Fibroblast of pulmonary artery (primary cell): ENCODE results near the gene WWOX.
A peak's percentile ranks its signal among the peaks of the same experiment; 100 is the strongest.

Experiments used
- DNase-seq: peaks from one replicate; pipeline ENCODE4 v3.0.0-alpha.2; 2010; ENCODE audit warnings: low read depth
- H3K4me3 ChIP-seq: replicated peaks from 2 replicates; pipeline ENCODE4 v1.5.1; 2011; ENCODE audit warnings: low read depth, mild to moderate bottlenecking, control low read depth, low read length, moderate library complexity
- TF ChIP-seq, protein P1 (sequence below): IDR thresholded peaks from 2 replicates; pipeline ENCODE4 v1.5.1; 2011; ENCODE audit warnings: mild to moderate bottlenecking, control low read depth, low read length, inconsistent platforms; ENCODE audit errors: missing control alignments

WWOX gene

GRCh38 chr16:78501744-78502143 is 402.3 kb downstream of the WWOX start:
- TF ChIP-seq, protein P1, sequence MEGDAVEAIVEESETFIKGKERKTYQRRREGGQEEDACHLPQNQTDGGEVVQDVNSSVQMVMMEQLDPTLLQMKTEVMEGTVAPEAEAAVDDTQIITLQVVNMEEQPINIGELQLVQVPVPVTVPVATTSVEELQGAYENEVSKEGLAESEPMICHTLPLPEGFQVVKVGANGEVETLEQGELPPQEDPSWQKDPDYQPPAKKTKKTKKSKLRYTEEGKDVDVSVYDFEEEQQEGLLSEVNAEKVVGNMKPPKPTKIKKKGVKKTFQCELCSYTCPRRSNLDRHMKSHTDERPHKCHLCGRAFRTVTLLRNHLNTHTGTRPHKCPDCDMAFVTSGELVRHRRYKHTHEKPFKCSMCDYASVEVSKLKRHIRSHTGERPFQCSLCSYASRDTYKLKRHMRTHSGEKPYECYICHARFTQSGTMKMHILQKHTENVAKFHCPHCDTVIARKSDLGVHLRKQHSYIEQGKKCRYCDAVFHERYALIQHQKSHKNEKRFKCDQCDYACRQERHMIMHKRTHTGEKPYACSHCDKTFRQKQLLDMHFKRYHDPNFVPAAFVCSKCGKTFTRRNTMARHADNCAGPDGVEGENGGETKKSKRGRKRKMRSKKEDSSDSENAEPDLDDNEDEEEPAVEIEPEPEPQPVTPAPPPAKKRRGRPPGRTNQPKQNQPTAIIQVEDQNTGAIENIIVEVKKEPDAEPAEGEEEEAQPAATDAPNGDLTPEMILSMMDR, result no peak
- no peak overlapping the region for H3K4me3 ChIP-seq
- DNase-seq, result no peak

DNA sequence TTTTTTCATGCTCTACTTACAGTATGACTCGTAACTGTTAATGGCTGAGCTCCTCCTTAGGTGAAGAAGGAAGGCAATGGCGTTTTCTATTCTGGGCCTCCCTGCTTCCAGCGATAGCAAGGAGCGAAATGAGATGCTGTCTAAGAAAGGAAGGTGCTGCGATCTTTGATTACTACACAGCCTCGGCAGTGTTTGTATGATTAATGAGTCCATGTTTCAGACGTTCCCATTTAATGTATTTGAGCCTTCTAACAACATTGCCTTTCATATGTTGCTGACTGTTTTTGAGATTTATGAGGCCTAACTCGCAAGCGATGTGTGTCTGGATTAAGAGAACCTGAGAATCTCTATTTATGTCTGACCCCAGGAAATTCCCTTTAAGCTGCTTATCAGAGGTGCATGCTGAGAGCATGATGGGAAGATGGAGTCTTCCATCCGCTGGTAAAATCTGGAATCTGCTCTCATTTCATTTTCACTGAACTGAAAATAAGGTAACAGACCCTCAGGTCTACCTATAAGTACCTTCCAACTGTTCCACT is 403.4 kb downstream of the WWOX start:
- DNase-seq, result no peak
- TF ChIP-seq, protein P1, result no peak
- no peak overlapping the region for H3K4me3 ChIP-seq

GRCh38 chr16:78503602-78504001 is 404.1 kb downstream of the WWOX start:
- no peak overlapping the region for H3K4me3 ChIP-seq
- TF ChIP-seq, protein P1, result peak; percentile 52
- peak; percentile 64 for DNase-seq

- DNase-seq, result no peak
- TF ChIP-seq, protein P1, result no peak
- H3K4me3 ChIP-seq, result no peak overlapping the region
These were observed 405.0 kb downstream of the WWOX start for GRCh38 chr16:78504401-78504851.

DNA sequence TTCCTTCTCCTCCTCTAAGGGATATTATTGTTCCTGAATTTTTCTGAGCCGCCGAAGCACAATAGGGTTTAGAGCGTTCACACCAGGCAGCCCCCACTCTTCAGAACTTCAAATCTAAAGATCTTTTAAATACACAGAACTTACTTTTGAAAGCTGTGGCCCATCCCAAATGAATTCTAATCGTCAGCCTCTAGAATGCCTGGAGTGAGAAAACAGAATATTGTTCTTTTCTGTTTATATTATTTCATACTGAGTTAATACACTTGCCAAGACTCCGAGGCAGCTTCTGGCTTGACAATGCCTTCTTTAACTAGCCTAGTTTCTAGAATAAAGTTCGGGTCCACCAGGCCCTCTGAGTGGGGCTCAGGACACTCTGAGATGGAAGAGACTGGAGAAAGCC is 405.6 kb downstream of the WWOX start:
- TF ChIP-seq, protein P1, result no peak
- no peak overlapping the region for H3K4me3 ChIP-seq
- DNase-seq, result no peak

GRCh38 chr16:78505544-78506366 is 406.3 kb downstream of the WWOX start:
- H3K4me3 ChIP-seq, result no peak overlapping the region
- TF ChIP-seq, protein P1, result no peak
- no peak for DNase-seq
